ENCODE data around the gene FHL3. TPM values are rescaled to one million over a fixed set of nuclear protein-coding genes. Genes with fewer than 3 reads are reported as not detected.

FHL3 gene
- total and polyA plus RNA-seq, 9 of the 15 experiments (the other 6 are each of a cell fraction or from before 2014, with no cell fraction given), result 6.1 to 144 (median 34.1) TPM

DNA sequence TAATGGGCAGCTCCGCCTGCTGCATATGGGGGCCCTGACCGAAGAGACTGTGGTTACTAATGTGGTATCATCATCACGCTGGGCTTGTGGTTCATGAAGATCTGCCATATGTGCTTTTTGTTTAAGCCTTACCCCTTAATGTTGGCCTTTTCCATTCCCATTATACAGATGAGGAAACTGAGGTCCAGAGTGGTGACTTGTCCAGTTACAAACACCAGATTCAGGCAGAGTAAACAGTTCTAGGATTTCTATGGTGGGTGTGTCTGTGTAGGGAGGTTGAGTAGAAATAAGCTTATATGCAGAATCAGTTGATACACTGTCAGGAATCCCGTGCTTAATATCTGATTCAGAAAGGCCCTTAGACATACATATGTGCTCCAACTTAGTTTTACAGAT is 7.9 kb upstream of the FHL3 start (continued):
- TF ChIP-seq, protein P1, sequence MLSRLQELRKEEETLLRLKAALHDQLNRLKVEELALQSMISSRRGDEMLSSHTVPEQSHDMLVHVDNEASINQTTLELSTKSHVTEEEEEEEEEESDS (CRISPR knock-in tag; IDR thresholded peaks at IDR 0.05), result no peak
- TF ChIP-seq ZNF76 (CRISPR knock-in tag; IDR thresholded peaks at IDR 0.05; ENCODE audit: borderline replicate concordance) (no peak), ZNF668 (CRISPR knock-in tag; IDR thresholded peaks at IDR 0.05) (no peak), KHSRP (IDR thresholded peaks at IDR 0.05) (no peak), RBM22 (IDR thresholded peaks at IDR 0.05; ENCODE audit: low read depth, low read length, poor library complexity, severe bottlenecking) (no peak), COPS2 (conservative IDR thresholded peaks at IDR 0.05) (no peak), NFYB (IDR thresholded peaks at IDR 0.05; ENCODE audit: extremely low read depth, insufficient read length) (no peak), ZNF143 (CRISPR knock-in tag; IDR thresholded peaks at IDR 0.05) (no peak), NCOA4 (IDR thresholded peaks at IDR 0.05; ENCODE audit: partially characterized antibody) (peak; percentile 58), CHD1 (IDR thresholded peaks at IDR 0.05; ENCODE audit: low read length) (no peak), HDAC3 (IDR thresholded peaks at IDR 0.05; ENCODE audit: borderline replicate concordance, partially characterized antibody) (no peak), RBM15 (IDR thresholded peaks at IDR 0.05; ENCODE audit: insufficient read depth, low read length) (no peak), NR3C1 (CRISPR knock-in tag; IDR thresholded peaks at IDR 0.05) (no peak), SP1 (CRISPR knock-in tag; IDR thresholded peaks at IDR 0.05) (no peak; the same call in 1 of the 2 replicates), TAF7 (tag; IDR thresholded peaks at IDR 0.05) (no peak)
- TF ChIP-seq, protein P2, sequence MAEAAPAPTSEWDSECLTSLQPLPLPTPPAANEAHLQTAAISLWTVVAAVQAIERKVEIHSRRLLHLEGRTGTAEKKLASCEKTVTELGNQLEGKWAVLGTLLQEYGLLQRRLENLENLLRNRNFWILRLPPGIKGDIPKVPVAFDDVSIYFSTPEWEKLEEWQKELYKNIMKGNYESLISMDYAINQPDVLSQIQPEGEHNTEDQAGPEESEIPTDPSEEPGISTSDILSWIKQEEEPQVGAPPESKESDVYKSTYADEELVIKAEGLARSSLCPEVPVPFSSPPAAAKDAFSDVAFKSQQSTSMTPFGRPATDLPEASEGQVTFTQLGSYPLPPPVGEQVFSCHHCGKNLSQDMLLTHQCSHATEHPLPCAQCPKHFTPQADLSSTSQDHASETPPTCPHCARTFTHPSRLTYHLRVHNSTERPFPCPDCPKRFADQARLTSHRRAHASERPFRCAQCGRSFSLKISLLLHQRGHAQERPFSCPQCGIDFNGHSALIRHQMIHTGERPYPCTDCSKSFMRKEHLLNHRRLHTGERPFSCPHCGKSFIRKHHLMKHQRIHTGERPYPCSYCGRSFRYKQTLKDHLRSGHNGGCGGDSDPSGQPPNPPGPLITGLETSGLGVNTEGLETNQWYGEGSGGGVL (CRISPR knock-in tag; IDR thresholded peaks at IDR 0.05), result no peak
- TF ChIP-seq, protein P3, sequence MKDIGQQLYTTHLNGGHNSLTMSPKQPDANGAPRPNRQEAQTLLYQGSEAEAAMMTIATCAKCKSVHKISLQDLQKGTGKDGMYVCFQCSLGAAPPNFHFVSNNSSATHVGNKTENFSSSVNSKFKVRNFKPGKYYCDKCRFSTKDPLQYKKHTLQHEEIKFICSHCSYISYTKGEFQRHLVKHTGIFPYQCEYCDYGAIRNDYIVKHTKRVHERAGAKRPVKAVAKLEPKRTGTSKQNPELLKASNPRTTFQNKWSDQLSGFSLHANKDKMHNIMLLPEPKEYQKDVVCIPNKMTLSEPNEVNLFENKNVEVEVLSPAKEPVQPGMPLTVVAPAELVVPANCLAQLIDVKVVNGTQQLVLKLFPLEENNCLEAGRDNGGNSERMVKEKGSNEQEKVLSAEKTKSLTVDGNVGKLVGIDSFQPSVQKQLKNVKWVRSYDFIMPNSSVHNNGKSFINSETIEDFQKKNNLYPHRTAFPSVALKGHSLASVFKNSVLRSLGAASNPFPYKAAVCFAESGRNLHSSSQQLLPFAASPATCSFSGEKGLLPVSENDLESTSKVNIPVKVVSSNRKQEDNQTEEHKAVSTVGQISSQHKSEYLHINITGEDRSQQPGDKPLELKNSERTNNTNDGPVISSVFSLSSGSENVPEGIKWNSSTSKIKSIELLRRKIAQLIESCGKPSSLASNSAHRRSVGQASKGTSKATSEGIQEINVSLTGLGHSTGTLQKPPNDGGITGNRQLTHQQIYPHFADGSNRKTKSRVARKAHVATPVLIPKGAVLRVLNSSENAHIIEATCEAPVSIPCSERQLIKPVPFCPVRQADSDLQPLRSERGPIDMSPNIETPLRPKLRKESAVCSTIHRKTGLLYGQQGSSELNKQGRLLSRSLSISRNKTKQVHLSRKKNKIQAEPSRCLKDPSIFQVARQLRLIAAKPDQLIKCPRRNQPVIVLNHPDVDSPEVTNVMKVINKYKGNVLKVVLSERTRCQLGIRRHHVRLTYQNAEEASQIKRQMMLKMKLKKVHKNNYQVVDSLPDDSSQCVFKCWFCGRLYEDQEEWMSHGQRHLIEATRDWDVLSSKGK (CRISPR knock-in tag; IDR thresholded peaks at IDR 0.05), result no peak
- TF ChIP-seq, protein P4, sequence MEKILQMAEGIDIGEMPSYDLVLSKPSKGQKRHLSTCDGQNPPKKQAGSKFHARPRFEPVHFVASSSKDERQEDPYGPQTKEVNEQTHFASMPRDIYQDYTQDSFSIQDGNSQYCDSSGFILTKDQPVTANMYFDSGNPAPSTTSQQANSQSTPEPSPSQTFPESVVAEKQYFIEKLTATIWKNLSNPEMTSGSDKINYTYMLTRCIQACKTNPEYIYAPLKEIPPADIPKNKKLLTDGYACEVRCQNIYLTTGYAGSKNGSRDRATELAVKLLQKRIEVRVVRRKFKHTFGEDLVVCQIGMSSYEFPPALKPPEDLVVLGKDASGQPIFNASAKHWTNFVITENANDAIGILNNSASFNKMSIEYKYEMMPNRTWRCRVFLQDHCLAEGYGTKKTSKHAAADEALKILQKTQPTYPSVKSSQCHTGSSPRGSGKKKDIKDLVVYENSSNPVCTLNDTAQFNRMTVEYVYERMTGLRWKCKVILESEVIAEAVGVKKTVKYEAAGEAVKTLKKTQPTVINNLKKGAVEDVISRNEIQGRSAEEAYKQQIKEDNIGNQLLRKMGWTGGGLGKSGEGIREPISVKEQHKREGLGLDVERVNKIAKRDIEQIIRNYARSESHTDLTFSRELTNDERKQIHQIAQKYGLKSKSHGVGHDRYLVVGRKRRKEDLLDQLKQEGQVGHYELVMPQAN (IDR thresholded peaks at IDR 0.05; ENCODE audit: borderline replicate concordance), result no peak
- TF ChIP-seq, protein P5, sequence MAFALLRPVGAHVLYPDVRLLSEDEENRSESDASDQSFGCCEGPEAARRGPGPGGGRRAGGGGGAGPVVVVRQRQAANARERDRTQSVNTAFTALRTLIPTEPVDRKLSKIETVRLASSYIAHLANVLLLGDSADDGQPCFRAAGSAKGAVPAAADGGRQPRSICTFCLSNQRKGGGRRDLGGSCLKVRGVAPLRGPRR (CRISPR knock-in tag; IDR thresholded peaks at IDR 0.05), result no peak
- TF ChIP-seq, protein P6, sequence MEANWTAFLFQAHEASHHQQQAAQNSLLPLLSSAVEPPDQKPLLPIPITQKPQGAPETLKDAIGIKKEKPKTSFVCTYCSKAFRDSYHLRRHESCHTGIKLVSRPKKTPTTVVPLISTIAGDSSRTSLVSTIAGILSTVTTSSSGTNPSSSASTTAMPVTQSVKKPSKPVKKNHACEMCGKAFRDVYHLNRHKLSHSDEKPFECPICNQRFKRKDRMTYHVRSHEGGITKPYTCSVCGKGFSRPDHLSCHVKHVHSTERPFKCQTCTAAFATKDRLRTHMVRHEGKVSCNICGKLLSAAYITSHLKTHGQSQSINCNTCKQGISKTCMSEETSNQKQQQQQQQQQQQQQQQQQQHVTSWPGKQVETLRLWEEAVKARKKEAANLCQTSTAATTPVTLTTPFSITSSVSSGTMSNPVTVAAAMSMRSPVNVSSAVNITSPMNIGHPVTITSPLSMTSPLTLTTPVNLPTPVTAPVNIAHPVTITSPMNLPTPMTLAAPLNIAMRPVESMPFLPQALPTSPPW (CRISPR knock-in tag; IDR thresholded peaks at IDR 0.05), result no peak
